Colon (tissue), 2 donors: Measurements from ENCODE around the gene PLEKHH3.

Experiments
- FAIRE-seq: peaks from 2 replicates; lab custom pipeline; 2012; peaks lifted over from hg19 to GRCh38; lab: Jason Lieb, UNC
- donor health status: control.
- donor health status: control.

PLEKHH3 gene

GRCh38 chr17:42676424-42677011 lies at the start of gene PLEKHH3:
Gene PLEKHH3 (minus strand): TSS chr17:42676994. CDS start chr17:42676563, 431 bp downstream.
- FAIRE-seq = no peak

- FAIRE-seq = no peak
These were observed 48.3 kb upstream of the PLEKHH3 start for GRCh38 chr17:42725143-42725542.

- FAIRE-seq = no peak
These were observed 46.8 kb upstream of the PLEKHH3 start for GRCh38 chr17:42723636-42724035.

- FAIRE-seq = no peak
These were observed 44.3 kb upstream of the PLEKHH3 start for GRCh38 chr17:42720996-42721583.

- no peak for FAIRE-seq
These were observed 32.8 kb upstream of the PLEKHH3 start for GRCh38 chr17:42709561-42709960.

- FAIRE-seq = no peak
These were observed 31.8 kb upstream of the PLEKHH3 start for GRCh38 chr17:42708588-42708987.

- no peak for FAIRE-seq
These were observed 29.9 kb upstream of the PLEKHH3 start for GRCh38 chr17:42706732-42707131.

- no peak for FAIRE-seq
These were observed 28.2 kb upstream of the PLEKHH3 start for GRCh38 chr17:42704837-42705494.

- FAIRE-seq = no peak
These were observed 27.7 kb upstream of the PLEKHH3 start for GRCh38 chr17:42704490-42704836.

GRCh38 chr17:42702446-42702845 lies 25.7 kb upstream of the PLEKHH3 start:
- FAIRE-seq = no peak

- no peak for FAIRE-seq
These were observed 23.9 kb upstream of the PLEKHH3 start for GRCh38 chr17:42700586-42701289.

GRCh38 chr17:42699415-42699740 lies 22.6 kb upstream of the PLEKHH3 start:
- no peak for FAIRE-seq

GRCh38 chr17:42698736-42699414 lies 22.1 kb upstream of the PLEKHH3 start:
- FAIRE-seq = no peak

- no peak for FAIRE-seq
These were observed 20.5 kb upstream of the PLEKHH3 start for GRCh38 chr17:42697108-42697811.

GRCh38 chr17:42695500-42695899 lies 18.7 kb upstream of the PLEKHH3 start:
- FAIRE-seq = no peak

- no peak for FAIRE-seq
These were observed 17.7 kb upstream of the PLEKHH3 start for GRCh38 chr17:42694524-42694923.

- FAIRE-seq = no peak
These were observed 15.7 kb upstream of the PLEKHH3 start for GRCh38 chr17:42692489-42692888.

- FAIRE-seq = no peak
These were observed 14.3 kb upstream of the PLEKHH3 start for GRCh38 chr17:42691021-42691545.

- no peak for FAIRE-seq
These were observed 13.8 kb upstream of the PLEKHH3 start for GRCh38 chr17:42690596-42690995.

- FAIRE-seq = no peak
These were observed 11.0 kb upstream of the PLEKHH3 start for GRCh38 chr17:42687707-42688320.

GRCh38 chr17:42686520-42687128 lies 9.8 kb upstream of the PLEKHH3 start:
- FAIRE-seq = no peak
